NCI-H2171 (cell line): ENCODE results near the gene HSBP1.

Experiments used
- DNase-seq: peaks from one replicate; lab custom pipeline; 2025; lab: John Stamatoyannopoulos, UW

Gene HSBP1

GRCh38 chr16:83803811-83804210, 4.0 kb upstream of the HSBP1 start:
- DNase-seq: no peak

- no peak for DNase-seq
Observed at GRCh38 chr16:83804366-83804765, 3.4 kb upstream of the HSBP1 start.

GRCh38 chr16:83806036-83806435, 1.7 kb upstream of the HSBP1 start:
- DNase-seq: no peak

GRCh38 chr16:83806731-83807130, 1.0 kb upstream of the HSBP1 start:
- DNase-seq: no peak

- DNase-seq: no peak
Observed at GRCh38 chr16:83807327-83807709, 460 bp upstream of the HSBP1 start.

- DNase-seq: no peak
Observed at GRCh38 chr16:83808573-83809014, 816 bp downstream of the HSBP1 start.

GRCh38 chr16:83809092-83809491, 1.3 kb downstream of the HSBP1 start:
- DNase-seq: no peak

GRCh38 chr16:83810901-83811300, 3.1 kb downstream of the HSBP1 start:
- DNase-seq: no peak

GRCh38 chr16:83813823-83814658, 6.3 kb downstream of the HSBP1 start:
- DNase-seq: no peak

- no peak for DNase-seq
Observed at GRCh38 chr16:83814659-83814985, 6.8 kb downstream of the HSBP1 start.

GRCh38 chr16:83817022-83817421, 9.2 kb downstream of the HSBP1 start:
- DNase-seq: no peak

GRCh38 chr16:83818276-83818675, 10.5 kb downstream of the HSBP1 start:
- no peak for DNase-seq

- no peak for DNase-seq
Observed at GRCh38 chr16:83819361-83819760, 11.6 kb downstream of the HSBP1 start.

- peak; percentile 29 for DNase-seq
Observed at GRCh38 chr16:83826146-83826913, 18.6 kb downstream of the HSBP1 start.

- no peak for DNase-seq
Observed at GRCh38 chr16:83830091-83830768, 22.5 kb downstream of the HSBP1 start.

- no peak for DNase-seq
Observed at GRCh38 chr16:83830769-83831455, 23.1 kb downstream of the HSBP1 start.

- DNase-seq: no peak
Observed at GRCh38 chr16:83831456-83831987, 23.7 kb downstream of the HSBP1 start.

- no peak for DNase-seq
Observed at GRCh38 chr16:83833921-83834320, 26.1 kb downstream of the HSBP1 start.

GRCh38 chr16:83835586-83836566, 28.1 kb downstream of the HSBP1 start:
- no peak for DNase-seq

- no peak for DNase-seq
Observed at GRCh38 chr16:83837566-83837965, 29.8 kb downstream of the HSBP1 start.

GRCh38 chr16:83838151-83838550, 30.4 kb downstream of the HSBP1 start:
- DNase-seq: no peak
